ENCODE results near the gene S100A5.
"Not testable (repeated sequence)": the region's sequence is repeated elsewhere in the genome, so short reads cannot be mapped to it uniquely, and the experiment has no call there.

S100A5 gene, protein sequence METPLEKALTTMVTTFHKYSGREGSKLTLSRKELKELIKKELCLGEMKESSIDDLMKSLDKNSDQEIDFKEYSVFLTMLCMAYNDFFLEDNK

DNA sequence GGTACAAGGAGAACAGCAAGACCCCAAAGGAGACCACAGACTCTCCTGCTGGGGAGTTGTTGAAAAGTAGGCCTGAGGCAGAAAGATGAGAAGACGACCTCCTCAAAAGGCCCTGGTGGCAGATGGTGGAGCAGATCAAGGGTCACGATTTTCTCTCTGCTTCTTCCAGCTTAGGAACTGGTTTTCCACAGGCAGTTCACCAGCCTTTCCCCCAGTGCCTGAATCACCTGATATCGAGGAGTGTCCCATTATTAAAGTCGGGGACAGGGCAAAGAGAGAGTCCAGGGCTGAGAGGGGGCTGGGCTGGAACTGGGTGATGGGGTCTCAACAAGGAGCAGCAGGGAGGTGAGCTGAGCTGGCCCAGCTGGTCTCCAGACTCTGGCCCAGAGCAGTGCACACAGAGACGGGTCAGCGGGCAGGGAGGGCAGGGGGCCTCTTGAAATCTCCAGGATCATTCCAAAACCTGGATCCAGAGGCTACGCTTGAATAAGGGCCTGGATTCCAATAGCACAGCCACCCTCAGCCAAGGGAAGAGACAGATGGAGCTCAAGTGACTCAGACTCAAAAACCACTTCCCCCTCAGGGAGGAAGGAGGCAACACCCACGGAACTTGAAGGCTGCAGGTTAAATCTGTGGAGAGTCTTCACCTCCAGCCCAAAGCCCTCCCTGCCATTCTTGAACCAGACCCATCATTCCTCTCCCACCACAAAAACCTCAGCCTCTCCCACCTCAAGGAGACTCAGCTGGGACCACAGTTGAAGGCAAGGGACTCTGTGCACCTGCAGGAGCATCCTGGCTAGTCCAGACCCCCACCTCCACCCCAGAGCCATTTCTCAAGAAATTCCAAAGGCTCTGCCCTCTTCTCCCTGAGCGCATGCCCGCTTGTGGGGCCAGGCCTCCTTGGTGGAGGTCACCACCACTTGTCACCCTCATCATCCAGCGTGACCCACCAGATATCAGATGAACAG is at the start of gene S100A5:
TSS of gene S100A5 (minus strand) at position 541 of the 968 bp plus-strand sequence. CDS start 743 bp downstream, outside the sequence.
- TF ChIP-seq, protein P1, sequence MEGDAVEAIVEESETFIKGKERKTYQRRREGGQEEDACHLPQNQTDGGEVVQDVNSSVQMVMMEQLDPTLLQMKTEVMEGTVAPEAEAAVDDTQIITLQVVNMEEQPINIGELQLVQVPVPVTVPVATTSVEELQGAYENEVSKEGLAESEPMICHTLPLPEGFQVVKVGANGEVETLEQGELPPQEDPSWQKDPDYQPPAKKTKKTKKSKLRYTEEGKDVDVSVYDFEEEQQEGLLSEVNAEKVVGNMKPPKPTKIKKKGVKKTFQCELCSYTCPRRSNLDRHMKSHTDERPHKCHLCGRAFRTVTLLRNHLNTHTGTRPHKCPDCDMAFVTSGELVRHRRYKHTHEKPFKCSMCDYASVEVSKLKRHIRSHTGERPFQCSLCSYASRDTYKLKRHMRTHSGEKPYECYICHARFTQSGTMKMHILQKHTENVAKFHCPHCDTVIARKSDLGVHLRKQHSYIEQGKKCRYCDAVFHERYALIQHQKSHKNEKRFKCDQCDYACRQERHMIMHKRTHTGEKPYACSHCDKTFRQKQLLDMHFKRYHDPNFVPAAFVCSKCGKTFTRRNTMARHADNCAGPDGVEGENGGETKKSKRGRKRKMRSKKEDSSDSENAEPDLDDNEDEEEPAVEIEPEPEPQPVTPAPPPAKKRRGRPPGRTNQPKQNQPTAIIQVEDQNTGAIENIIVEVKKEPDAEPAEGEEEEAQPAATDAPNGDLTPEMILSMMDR (IDR thresholded peaks at IDR 0.05; ENCODE audit: insufficient read depth, low read depth, low read length, missing control alignments) = no peak
- no peak within 1 kb of the TSS for H3K4me3 ChIP-seq (ENCODE audit: low read length)
- peak; percentile 77 for DNase-seq (ENCODE audit: low read depth)

DNA sequence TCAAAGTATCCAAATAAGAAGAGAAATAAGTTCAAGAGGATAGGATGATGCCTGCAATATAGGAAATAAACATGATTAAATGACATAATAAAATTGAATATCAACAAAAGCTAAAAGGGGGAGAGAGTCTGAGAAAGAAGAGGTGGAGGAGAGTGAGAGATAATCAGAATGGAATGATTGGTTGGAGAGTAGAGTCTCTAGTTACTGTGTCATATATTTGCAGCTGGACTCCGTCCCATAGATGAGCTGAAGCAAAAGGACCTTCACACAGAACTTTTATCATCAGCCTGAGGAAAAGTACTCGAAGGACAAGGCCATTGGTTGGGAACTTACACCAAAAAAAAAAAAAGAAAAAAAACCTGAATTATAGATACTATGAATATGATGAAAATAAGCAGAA is 47.7 kb upstream of the S100A5 start:
- TF ChIP-seq, protein P1 (IDR thresholded peaks at IDR 0.05; ENCODE audit: insufficient read depth, low read depth, low read length, missing control alignments) = no peak
- H3K4me3 ChIP-seq (ENCODE audit: low read length) = no peak overlapping the region
- DNase-seq (ENCODE audit: low read depth) = no peak

DNA sequence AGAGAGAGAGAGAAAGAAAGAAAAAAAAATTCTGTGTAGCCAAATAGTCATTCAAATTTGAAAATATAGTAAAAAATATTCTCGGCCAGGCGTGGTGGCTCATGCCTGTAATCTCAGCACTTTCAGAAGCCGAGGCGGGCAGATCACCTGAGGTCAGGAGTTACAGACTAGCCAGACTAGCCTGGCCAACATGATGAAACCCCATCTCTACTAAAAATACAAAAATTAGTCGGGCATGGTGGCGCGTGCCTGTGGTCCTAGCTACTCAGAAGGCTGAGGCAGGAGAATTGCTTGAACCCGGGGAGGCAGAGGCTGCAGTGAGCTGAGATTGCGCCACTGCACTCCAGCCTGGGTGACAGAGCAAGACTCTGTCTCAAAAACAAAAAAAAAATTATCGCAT is 47.3 kb upstream of the S100A5 start:
- DNase-seq (ENCODE audit: low read depth); H3K4me3 ChIP-seq (ENCODE audit: low read length): not testable (repeated sequence)

GRCh38 chr1:153587314-153587713 is 46.6 kb upstream of the S100A5 start:
- no peak for DNase-seq (ENCODE audit: low read depth)
- no peak overlapping the region for H3K4me3 ChIP-seq (ENCODE audit: low read length)
- TF ChIP-seq, protein P1 (IDR thresholded peaks at IDR 0.05; ENCODE audit: insufficient read depth, low read depth, low read length, missing control alignments) = no peak

DNA sequence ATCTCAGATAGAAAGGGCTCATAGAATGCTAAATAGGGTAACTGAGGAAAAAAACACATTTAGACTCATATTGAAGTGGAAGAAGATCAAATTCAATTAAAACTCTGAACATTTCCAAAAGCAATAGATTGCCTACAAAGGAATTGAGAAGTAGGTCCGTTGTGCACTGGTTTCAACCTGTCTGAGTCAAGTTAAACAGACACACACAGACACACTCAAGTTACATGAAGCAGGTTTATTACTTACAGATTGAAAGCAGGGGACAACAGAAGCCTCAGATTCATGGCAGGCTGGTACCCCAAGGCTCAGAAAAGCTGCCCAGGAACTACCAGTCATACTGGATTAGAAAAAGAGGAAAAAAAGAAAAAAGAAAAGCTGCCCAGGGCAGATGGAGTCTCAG is 45.6 kb upstream of the S100A5 start:
- TF ChIP-seq, protein P1 (IDR thresholded peaks at IDR 0.05; ENCODE audit: insufficient read depth, low read depth, low read length, missing control alignments) = no peak
- H3K4me3 ChIP-seq (ENCODE audit: low read length) = no peak overlapping the region
- no peak for DNase-seq (ENCODE audit: low read depth)

DNA sequence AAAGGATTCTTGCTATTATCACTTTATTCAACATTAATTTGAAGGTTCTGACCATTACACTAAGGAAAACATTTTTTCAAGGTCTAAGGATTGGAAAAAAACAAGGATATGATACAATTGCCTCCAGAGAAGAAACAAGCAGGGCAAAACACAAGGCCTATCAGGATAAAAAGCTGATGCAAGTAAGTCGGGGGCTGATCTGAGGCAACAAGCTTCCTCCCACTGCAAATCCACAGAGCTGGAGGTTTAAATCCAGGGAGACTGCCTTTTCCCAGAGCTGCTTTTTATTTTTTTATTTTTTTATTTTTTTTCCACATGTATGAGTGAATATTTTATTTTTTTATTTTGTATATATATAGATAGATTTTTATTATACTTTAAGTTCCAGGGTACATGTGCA is 44.3 kb upstream of the S100A5 start:
- DNase-seq (ENCODE audit: low read depth) = no peak
- TF ChIP-seq, protein P1 (IDR thresholded peaks at IDR 0.05; ENCODE audit: insufficient read depth, low read depth, low read length, missing control alignments) = no peak
- no peak overlapping the region for H3K4me3 ChIP-seq (ENCODE audit: low read length)

DNA sequence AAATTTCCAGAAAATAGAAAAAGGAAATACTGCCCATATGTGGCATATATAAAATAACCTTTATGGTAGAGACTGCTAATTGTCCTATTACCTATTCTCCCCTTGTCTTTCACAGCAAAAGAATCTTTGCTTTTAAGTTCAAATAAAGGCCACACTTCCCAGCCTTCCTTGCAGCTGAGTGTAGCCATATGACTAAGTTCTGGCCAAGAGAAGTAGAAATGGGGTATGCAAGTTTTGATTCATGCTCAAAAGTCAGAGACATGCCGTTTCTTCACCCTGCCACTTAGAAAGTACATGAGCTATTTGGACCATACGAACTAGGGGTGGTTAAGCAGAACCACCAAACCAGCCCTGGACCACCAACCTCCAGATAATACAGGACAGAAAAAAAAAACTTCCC is 43.2 kb upstream of the S100A5 start:
- TF ChIP-seq, protein P1 (IDR thresholded peaks at IDR 0.05; ENCODE audit: insufficient read depth, low read depth, low read length, missing control alignments) = no peak
- no peak overlapping the region for H3K4me3 ChIP-seq (ENCODE audit: low read length)
- no peak for DNase-seq (ENCODE audit: low read depth)

GRCh38 chr1:153583514-153583913 is 42.8 kb upstream of the S100A5 start:
- H3K4me3 ChIP-seq (ENCODE audit: low read length); DNase-seq (ENCODE audit: low read depth): not testable (repeated sequence)

DNA sequence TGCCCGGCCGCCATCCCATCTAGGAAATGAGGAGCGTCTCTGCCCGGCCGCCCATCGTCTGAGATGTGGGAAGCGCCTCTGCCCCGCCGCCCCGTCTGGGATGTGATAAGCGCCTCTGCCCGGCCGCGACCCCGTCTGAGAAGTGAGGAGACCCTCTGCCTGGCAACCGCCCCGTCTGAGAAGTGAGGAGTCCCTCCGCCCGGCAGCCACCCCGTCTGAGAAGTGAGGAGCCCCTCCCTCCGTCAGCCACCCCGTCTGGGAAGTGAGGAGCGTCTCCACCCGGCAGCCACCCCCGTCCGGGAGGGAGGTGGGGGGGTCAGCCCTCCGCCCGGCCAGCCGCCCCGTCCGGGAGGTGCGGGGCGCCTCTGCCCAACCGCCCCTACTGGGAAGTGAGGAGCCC is 42.1 kb upstream of the S100A5 start:
- DNase-seq (ENCODE audit: low read depth); H3K4me3 ChIP-seq (ENCODE audit: low read length): not testable (repeated sequence)
